KOPT-K1 (cell line): ENCODE results near the gene PRKD3.

ENCODE experiments used
- H3K27ac ChIP-seq: fragments of 200-600 bp; sonication (generic); 2 replicates; pipeline ENCODE4 v1.5.1; 2016; ENCODE audit warnings: antibody characterized with exemption, mild to moderate bottlenecking, low read depth, low read length; ENCODE audit not compliant: poor library complexity, severe bottlenecking
- H3K36me3 ChIP-seq: fragments of 200-600 bp; sonication (generic); 2 replicates; pipeline ENCODE4 v1.5.1; 2017; ENCODE audit warnings: antibody characterized with exemption, mild to moderate bottlenecking, low read length, moderate library complexity; ENCODE audit not compliant: insufficient read depth
- H3K9me3 ChIP-seq: fragments of 200-600 bp; sonication (generic); 2 replicates; pipeline ENCODE4 v1.5.1; 2017; ENCODE audit warnings: antibody characterized with exemption, low read length, mild to moderate bottlenecking; ENCODE audit not compliant: insufficient read depth, poor library complexity, severe bottlenecking

PRKD3 gene

GRCh38 chr2:37326866-37327634, 2.4 kb upstream of the PRKD3 start:
- Histone ChIP-seq H3K9me3 (no peaks in the 10 kb centered on the region), H3K27ac (no peak overlapping the region), H3K36me3 (no peaks in the 10 kb centered on the region)

GRCh38 chr2:37326285-37326684, 1.7 kb upstream of the PRKD3 start:
- H3K9me3 ChIP-seq, result no peaks in the 10 kb centered on the region
- H3K27ac ChIP-seq, result no peak overlapping the region
- no peaks in the 10 kb centered on the region for H3K36me3 ChIP-seq

DNA sequence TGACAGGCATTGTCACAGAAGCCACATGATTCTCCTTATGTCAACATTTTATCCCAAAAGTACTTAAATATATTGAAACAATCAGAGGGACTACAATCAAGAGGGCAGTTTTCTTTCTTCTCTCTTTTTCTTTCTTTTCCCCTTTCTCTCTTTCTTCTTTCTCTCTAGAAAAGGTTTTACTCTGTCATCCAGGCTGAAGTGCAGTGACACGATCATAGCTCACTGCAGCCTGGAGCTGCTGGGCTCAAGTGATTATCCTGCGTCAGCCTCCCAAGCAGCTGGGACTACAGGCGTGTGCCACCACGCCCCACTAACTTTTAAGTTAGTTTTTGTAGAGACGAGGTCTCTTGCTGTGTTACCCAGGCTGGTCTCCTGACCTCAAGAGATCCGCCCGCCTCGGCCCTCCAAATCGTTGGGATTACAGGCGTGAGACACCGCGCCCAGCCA, 1.0 kb upstream of the PRKD3 start:
- Histone ChIP-seq H3K9me3 (no peaks in the 10 kb centered on the region), H3K36me3 (no peaks in the 10 kb centered on the region), H3K27ac (no peak overlapping the region)

GRCh38 chr2:37324536-37324785, 172 bp downstream of the PRKD3 start:
- no peaks in the 10 kb centered on the region for H3K36me3 ChIP-seq
- H3K27ac ChIP-seq, result peak overlapping the region; percentile 54
- no peaks in the 10 kb centered on the region for H3K9me3 ChIP-seq

GRCh38 chr2:37323781-37324535, 675 bp downstream of the PRKD3 start:
- Histone ChIP-seq H3K27ac (peak overlapping the region; percentile 54), H3K9me3 (no peaks in the 10 kb centered on the region), H3K36me3 (no peaks in the 10 kb centered on the region)

DNA sequence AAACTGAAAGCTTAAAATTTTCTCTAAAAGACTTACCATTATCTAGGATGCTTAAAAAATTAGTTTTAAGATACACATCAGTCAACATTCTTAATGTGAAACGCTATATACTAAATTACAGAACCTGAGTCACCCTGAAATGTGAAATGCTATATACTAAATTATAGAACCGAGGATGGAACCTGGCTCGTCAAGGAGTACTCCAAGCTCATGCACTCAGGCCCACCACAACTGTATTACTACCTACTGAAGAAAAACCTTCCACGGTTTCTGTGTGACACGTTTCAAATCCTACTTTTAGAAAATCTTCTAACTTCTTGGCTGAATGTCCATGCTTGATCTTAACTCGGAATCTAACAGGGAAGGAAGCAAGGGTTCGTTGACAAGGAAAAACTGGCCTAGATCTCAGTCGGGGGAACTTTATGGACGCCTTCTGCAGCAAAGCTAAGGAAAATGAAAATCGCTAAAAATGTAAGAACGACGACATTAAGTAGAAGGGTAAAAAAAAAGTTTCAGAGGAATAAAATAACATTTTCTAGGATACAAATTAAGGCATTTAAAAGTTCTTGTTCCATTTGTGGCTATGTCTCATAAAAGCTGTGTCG, 1.4 kb downstream of the PRKD3 start:
- H3K36me3 ChIP-seq, result no peaks in the 10 kb centered on the region
- H3K9me3 ChIP-seq, result no peaks in the 10 kb centered on the region
- no peak overlapping the region for H3K27ac ChIP-seq

GRCh38 chr2:37322368-37322767, 2.3 kb downstream of the PRKD3 start:
- no peaks in the 10 kb centered on the region for H3K36me3 ChIP-seq
- H3K27ac ChIP-seq, result no peak overlapping the region
- no peaks in the 10 kb centered on the region for H3K9me3 ChIP-seq

DNA sequence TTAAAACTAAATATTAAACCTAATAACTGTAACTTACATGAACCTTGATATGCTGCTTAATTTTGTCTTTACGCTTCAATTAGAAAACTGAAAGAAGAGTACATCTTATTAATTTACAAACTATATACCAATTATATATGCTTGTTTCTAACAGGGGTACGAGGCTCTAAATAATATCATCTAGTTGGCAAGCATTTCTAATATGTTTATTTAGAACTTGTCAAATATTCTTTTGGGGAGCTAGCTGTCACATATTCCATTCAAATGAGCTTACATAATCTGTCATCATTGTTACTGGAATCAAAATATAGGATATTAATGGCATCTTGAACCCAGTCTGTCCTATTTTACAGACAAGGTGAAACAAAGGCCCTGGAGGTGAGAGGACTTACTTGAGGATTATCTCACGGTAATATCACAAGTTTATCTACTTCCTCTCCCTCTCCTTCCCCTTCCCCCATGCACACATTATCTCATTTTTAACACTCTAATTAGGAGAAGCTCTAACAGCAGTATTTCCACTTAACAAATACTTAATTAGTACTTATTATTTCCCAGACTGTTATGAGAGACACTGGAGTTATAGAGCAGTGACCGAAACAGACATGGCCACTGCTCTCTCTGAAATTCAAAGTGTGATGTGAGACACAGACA, 3.5 kb downstream of the PRKD3 start:
- H3K27ac ChIP-seq, result no peak overlapping the region
- peaks cover 2% of the 10 kb centered on the region; the same call in 1 of the 2 replicates for H3K36me3 ChIP-seq
- no peaks in the 10 kb centered on the region for H3K9me3 ChIP-seq

- Histone ChIP-seq H3K36me3 (peaks cover 8% of the 10 kb centered on the region; the same call in 1 of the 2 replicates), H3K9me3 (no peaks in the 10 kb centered on the region), H3K27ac (no peak overlapping the region)
Measured at GRCh38 chr2:37319754-37320609, 4.7 kb downstream of the PRKD3 start.

- Histone ChIP-seq H3K9me3 (no peaks in the 10 kb centered on the region), H3K36me3 (peaks cover 8% of the 10 kb centered on the region; the same call in 1 of the 2 replicates), H3K27ac (no peak overlapping the region)
Measured at GRCh38 chr2:37318401-37318800, 6.2 kb downstream of the PRKD3 start.

DNA sequence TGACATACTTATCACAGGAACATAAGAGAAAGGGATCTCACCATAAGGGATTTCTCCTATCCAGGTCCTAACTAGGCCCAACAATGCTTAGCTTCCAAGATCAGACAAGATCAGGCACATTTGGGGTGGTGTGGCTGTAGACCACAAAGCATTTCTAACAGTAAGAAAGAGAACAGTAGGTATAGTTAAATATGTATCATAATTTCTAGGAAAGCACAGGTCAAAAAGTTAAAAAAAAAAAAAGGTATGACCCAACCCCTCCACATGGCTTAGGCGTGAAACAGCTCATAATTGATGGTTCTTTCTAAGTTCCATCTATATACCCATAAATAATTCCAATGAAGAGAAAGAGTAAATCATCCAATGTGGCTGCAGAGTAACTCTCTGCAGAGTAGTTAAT, 6.9 kb downstream of the PRKD3 start:
- Histone ChIP-seq H3K36me3 (peaks cover 8% of the 10 kb centered on the region; the same call in 1 of the 2 replicates), H3K27ac (no peak overlapping the region), H3K9me3 (no peaks in the 10 kb centered on the region)

DNA sequence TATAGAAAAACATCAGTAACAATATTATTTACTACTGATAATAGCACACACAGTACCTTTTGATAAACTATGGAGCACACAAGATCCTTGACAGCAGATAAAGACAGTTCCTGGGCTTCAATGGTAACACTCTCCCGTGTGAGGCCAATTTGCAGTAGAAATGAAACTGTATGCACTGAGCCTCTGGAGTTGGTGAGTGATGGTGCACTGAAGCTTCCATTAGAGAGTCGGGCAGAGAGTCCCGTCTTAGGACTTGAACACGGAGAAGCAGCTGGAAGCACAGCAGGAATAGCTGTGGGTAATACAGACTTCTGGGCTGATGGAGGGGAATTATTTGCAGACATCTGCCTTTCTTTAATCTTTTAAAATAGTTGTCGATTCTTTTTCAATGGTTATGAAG, 8.5 kb downstream of the PRKD3 start:
- H3K9me3 ChIP-seq, result no peaks in the 10 kb centered on the region

DNA sequence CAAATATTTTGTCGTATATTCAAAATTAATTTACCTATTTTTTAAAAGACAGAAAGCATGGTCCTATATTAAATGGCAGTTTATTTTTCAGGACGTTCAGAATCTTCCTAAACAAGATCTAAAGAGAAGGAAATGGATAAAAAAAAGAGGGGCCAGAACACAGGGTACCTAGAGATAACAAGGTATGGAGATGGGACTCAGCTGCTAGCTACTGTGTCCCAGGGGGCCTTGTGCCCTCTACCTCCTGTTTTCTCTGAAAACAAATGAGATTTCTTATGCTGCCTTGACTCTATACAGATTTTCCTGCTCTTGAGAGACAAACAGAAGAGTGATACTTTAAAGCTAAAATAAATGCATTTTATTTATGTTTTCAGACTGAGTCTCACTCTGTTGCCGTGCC, 9.3 kb downstream of the PRKD3 start:
- no peak overlapping the region for H3K27ac ChIP-seq
- H3K36me3 ChIP-seq, result peaks cover 8% of the 10 kb centered on the region; the same call in 1 of the 2 replicates
- H3K9me3 ChIP-seq, result no peaks in the 10 kb centered on the region

More for the DNA sequence above, 8.5 kb downstream of the PRKD3 start:
- Histone ChIP-seq H3K27ac (no peak overlapping the region), H3K36me3 (peaks cover 8% of the 10 kb centered on the region; the same call in 1 of the 2 replicates)

- Histone ChIP-seq H3K9me3 (peaks cover 9% of the 10 kb centered on the region), H3K27ac (no peak overlapping the region)
Measured at GRCh38 chr2:37307500-37307899, 17.1 kb downstream of the PRKD3 start.

More at GRCh38 chr2:37307500-37307899, 17.1 kb downstream of the PRKD3 start:
- H3K36me3 ChIP-seq, result no peaks in the 10 kb centered on the region
